ENCODE measurements around the gene PTX4.

Gene PTX4

GRCh38 chr16:1502092-1503004 lies 13.6 kb upstream of the PTX4 start:
- no peak for FAIRE-seq

DNA sequence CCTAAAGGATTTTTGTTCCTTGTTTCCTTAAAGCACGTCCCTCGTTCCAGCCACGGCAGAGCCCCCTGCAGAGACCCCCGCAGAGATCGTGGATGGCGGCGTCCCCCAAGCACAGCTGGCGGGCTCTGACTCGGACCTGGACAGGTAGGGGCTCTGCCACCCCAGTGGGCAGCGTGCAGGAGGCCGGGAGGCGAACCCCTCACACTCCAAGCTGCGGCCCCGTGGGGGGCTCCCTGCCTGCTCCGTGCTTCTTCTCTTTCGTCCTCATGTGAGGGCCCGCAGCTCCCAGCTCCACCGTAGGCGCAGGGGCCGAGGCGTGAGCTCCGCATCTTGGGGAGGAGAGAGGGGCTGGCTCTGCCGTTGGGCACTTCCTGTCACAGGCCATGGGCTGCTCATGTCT lies 12.9 kb upstream of the PTX4 start:
- no peak for FAIRE-seq
- DNase-seq (ENCODE audit: low spot score), result no peak

More at GRCh38 chr16:1502092-1503004, 13.6 kb upstream of the PTX4 start:
- no peak for DNase-seq (ENCODE audit: low spot score)

- FAIRE-seq, result no peak
- DNase-seq (ENCODE audit: low spot score), result no peak
These were observed 11.9 kb upstream of the PTX4 start for GRCh38 chr16:1500465-1501150.

DNA sequence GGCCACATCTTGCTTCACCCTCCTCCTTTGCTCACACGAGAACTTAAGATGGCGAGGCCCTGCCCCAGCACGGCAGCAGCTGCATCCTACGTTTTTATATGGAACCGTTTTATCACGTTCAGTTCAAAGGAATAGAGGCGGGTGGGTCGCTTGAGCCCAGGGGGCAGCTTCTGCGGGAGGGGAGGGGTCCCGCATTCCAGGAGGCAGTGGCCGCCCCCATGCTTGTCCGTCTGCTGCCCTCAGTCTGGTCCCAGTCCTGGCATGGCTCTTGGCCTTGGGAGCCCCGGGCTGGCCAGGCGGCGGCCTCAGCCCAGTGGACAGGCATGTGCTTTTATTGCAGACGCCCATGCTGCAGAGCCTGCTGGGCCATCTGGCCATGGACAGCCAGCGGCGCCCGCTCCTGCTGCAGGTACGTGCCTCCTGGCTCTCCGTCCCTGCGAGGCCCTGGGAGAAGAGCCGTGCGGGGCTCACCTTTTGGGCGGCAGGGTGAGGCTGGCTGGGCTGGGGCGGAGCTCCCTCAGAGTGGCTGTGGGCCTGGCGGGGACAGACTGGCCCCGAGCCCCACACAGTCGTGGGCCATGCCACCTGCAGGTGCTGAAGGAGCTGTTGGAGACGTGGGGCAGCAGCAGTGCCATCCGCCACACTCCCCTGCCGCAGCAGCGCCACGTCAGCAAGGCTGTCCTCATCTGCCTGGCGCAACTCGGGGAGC lies 11.2 kb upstream of the PTX4 start:
- FAIRE-seq, result no peak
- no peak for DNase-seq (ENCODE audit: low spot score)

- FAIRE-seq, result no peak
- DNase-seq (ENCODE audit: low spot score), result no peak
These were observed 10.3 kb upstream of the PTX4 start for GRCh38 chr16:1498899-1499676.

DNA sequence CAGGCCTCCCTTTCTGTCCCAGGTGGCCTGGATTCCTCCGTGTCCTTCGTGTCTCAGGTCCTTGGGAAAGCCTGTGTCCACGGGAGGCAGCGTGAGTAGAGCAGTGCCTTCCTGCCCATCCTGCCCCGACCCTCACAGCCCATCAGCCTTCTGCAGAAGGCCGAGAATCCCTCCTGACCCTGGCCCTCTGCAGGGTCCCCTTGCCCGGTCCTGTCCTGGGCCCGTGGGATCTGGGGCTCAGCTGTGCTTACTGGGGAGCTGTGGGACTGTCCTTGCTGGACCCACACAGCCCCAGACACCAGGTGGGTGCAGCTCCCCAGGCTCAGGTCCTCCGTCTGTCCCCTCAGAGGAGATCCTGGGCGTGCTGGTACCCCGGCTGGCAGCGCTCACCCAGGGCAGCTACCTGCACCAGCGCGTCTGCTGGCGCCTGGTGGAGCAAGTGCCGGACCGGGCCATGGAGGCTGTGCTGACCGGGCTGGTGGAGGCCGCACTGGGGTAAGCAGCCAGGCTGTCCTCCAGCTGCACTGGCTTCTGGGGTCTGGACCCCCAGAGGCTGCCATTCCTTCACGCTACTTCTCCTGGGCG lies 8.4 kb upstream of the PTX4 start:
- no peak for DNase-seq (ENCODE audit: low spot score)
- FAIRE-seq, result no peak

DNA sequence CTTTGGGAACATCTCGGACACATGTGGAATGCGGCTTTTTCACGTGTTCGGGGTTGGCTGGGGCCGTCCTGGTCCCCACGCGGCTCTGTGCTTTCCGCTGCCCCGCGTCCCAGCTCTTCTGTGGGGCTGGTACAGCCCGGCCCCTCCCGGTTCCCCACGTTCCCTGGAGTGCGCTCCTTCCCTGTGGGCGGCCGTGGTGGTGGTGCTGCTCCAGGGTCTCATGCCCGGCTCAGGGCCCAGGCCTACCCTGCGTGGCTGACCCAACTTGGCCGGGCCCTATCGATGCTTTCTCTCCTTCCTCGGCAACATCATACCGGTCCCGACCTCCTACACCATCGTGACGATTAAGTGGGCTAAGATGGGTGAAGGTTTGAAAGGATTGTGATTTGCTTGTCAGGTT lies 7.7 kb upstream of the PTX4 start:
- no peak for FAIRE-seq
- DNase-seq (ENCODE audit: low spot score), result no peak

DNA sequence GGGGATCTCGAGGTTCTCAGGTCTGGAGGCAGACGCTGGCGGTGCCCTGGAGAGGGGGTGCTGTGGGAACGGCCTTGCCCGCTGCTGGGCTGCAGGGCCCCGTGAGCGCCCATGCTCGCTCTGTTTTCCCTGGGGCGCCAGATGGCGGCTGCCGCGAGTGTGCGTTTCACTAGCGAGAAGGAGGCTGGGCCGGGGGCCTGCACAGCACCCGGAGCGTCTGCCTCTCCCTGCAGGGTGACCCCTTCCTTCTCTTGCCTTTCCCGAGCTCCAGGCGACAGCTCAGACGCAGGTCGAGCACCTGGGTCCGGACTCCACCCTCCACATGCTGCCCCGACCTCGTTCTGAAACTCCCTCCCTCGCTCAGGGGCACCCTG lies 7.1 kb upstream of the PTX4 start:
- no peak for DNase-seq (ENCODE audit: low spot score)
- no peak for FAIRE-seq

DNA sequence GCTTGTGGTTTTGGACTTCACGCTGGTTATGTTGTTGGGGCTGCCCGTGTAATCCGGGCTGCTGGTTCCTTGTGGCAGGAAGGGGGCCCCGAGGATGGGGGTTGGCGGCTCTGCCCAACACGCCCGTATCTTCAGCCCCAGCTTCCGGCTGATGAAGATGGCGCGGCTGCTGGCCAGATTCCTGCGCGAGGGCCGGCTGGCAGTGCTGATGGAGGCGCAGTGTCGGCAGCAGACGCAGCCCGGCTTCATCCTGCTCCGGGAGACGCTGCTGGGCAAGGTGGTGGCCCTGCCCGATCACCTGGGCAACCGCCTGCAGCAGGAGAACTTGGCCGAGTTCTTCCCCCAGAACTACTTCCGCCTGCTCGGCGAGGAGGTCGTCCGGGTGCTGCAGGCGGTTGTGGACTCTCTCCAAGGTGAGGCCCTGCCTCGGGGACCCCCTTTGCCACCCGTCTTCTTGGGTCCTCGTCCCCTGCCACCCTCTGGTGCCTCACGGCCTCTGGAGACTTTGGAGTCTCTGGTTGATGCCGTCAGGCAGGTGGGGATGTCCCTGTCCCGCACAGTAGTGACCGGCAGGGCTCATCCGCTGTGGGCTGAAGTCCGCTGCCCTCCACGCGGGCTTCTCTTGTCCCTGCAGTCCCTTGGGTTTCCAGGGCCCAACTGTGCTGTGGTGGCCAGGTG lies 6.6 kb upstream of the PTX4 start:
- DNase-seq (ENCODE audit: low spot score), result no peak

DNA sequence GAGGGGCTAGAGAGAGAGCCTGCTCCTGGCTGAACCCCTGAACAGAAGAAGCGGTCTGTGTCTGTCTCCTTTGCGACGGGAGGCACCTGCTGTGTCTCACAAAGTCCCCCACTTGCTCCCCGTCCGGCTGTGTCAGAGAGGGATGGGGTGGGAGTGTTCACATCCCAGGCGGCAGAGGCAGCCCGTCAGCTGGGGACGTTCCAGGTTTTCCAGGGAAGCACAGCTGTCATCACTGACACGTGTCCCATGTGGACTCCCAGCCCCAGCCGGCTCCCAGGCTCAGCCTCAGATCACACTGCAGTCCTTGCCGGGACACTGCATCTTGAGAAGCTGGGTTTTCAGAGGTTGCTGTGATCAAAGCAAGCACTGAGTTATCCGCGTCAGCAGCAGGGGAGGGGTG lies 6.0 kb upstream of the PTX4 start:
- FAIRE-seq (no peak), DNase-seq (ENCODE audit: low spot score) (no peak)

More for the DNA sequence above, 6.6 kb upstream of the PTX4 start:
- FAIRE-seq, result no peak

DNA sequence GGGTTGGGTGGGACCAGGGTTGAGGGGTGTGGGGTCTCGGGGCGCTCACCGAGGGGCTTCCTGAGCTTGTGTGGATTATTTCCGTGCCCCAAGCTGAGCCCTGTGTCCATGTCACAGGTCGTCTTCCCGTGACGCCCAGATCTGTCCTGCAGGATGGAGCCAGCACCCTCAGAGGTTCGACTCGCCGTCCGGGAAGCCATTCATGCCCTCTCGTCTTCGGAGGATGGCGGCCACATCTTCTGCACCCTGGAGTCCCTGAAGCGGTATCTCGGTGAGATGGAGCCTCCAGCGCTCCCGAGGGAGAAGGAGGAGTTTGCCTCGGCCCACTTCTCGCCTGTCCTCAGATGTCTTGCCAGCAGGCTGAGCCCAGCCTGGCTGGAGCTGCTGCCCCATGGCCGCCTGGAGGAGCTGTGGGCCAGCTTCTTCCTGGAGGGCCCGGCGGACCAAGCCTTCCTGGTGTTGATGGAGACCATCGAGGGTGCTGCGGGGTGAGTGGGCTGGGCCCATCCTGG lies 5.4 kb upstream of the PTX4 start:
- no peak for FAIRE-seq

DNA sequence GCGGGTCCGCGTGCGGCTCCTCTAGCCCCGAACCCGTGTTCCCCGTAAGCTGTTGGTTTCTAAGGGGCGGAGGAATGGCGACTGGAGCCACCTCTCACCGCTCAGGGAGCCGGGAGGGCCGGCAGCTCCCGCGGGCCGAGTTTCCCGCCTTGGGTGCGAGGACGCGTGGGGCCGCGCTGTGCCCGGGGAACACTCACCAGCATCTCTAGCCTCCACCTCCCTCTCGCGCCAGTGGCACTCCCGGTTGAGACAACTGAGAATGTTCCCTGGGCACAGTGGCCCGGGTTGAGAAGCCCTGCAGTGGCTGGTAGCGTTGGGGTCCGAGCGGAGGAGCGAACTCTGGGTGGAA lies 5.0 kb upstream of the PTX4 start:
- FAIRE-seq (no peak), DNase-seq (ENCODE audit: low spot score) (no peak)

More for the DNA sequence above, 5.4 kb upstream of the PTX4 start:
- DNase-seq (ENCODE audit: low spot score), result peak; percentile 46

DNA sequence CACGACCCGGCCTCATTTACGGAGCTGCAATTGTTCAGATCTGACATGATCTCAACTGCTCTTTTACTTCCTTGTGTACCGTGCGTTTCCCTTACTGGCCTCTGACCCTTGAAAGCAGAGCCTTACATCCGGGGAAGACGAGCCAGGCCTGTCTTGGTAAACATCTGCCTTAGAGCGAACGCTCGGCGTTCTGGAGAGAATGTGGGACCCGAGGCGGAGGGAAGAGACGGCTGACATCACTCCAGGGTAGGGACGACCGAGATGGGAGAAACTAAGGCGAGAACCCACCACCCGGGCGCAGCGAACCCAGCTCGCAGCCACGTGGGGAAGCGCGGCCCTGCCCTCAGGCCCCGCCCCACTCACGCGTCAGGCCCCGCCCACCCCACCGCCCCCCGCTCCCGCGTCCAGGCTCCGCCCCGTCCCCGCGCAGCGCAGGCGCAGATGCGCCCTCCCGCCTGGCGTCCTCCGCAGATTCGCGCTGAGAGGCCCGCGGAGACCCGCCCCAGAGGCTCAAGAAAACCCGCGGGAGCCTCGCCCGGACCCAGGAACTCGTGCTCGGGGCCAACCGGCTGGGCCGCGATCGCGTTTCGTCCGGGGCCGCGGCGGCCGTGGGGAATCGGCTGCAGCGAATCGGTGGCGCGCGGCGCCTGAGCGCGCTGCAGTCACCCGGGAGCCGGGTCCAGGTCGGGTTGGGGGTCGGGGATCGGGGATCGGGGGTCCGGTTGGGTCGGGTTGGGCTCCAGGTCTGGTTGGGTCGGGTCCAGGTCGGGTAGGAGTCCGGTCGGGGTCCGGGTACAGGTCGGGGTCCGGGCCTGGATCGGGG lies 4.4 kb upstream of the PTX4 start, which contains the start of gene TELO2:
Gene TELO2, plus strand, starts transcription at position 438 of the 823 bp plus-strand sequence. CDS start 922 bp downstream, outside the sequence.
- DNase-seq (ENCODE audit: low spot score) (peak; percentile 58), FAIRE-seq (no peak)

DNA sequence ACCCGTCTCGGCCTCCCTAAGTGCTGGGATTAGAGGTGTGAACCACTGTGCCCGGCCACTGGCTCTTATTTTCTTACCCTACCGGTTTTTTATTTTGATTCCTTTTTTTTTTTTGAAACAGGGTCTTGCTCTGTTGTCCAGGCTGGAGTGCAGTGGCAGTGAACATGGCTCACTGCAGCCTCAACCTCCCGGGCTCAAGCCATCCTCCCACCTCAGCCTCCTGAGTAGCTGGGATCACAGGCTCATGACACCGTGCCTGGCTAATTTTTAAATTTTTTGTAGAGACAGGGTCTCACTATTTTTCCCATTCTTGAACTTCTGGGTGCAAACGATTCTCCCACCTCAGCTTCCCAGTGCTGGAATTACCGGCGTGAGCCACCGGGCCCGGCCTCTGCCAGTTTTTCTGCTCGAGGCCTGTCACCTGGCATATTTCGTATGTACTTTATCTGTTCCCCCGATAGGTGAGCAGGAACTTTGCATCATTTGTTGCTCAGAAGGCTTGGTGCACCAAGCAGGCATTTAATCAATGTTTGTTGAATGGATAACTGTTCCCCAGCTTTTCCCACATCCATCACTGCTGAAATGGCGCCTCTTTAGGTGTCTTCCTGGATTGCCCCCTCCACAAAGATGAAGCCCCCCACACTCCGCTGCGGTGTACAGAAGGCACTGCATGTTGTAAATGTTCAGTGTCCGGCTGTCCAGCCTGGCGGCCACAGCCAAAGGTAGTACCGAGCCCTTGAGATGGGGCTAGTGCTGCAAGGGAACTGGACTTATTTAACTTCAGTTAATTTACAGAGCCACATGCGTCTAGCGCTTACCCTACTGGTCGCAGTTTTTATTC lies 3.6 kb upstream of the PTX4 start:
- no peak for DNase-seq (ENCODE audit: low spot score)
- FAIRE-seq, result no peak

- FAIRE-seq (no peak), DNase-seq (ENCODE audit: low spot score) (no peak)
These were observed 2.6 kb upstream of the PTX4 start for GRCh38 chr16:1491327-1491726.

DNA sequence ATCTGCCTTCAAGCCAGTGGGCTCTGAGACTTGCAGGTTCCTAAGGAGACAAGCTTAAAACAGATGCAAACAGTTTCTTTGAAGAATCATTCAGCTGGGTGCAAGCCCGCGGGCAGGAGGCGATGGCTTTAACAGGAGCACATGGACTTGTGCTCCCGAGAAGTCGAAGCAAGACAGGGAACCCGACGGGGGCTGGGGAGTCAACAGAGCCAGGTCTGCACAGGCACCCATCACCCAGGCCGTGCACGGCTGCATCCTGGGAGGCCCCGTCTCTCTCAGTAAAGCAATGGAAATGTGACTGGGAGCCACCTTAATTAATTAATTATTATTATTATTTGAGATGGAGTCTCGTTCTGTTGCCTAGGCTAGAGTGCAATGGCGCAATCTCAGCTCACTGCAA lies 333 bp upstream of the PTX4 start:
- no peak for DNase-seq (ENCODE audit: low spot score)
- FAIRE-seq, result no peak

DNA sequence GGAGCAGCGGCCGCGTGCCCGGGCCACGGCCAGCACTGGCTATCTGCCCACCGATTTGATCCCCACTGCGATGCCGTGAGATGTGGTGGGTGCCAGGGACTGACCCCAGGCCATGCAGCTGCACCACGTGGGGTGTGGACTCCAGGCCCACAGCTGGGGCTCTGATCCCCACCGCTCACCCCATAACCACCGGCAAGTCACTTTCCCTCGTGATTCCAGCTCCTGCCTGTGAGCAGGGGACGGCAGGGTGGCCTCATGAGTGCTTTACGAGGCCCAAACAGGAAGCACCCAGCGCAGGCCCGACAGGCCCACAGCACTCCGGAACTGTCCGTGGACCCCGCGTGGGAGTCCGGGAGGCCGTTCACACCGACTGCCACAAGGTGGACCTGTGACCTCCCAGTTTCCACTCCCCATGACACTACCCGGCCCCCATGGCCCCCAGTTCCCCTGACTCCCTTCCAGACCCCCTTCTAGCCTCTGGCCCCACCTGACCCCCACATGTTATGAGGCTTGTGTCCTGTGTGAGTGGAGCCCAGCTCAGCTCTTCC lies 616 bp downstream of the PTX4 start:
- no peak for FAIRE-seq
- DNase-seq (ENCODE audit: low spot score), result no peak

Data from RCC 7860 (cell line).